Smooth muscle cell (in vitro differentiated cells): ENCODE results near the gene ZBTB34. TPM values are rescaled to one million over a fixed set of nuclear protein-coding genes. Genes with fewer than 3 reads are reported as not detected.

Experiments
- DNase-seq: peaks from one replicate; lab custom pipeline; 2025; ENCODE audit not compliant: unreplicated experiment; lab: John Stamatoyannopoulos, UW
- H2AFZ ChIP-seq: fragments of 200-600 bp; sonication (generic); 2 replicates; pipeline ENCODE4 v1.6.0; 2016; ENCODE audit warnings: antibody characterized with exemption, low read depth, mild to moderate bottlenecking
- H3F3A ChIP-seq: fragments of 200-600 bp; sonication (generic); 2 replicates; pipeline ENCODE4 v1.6.0; 2017; ENCODE audit warnings: antibody characterized with exemption, low read depth
- H3K27ac ChIP-seq: fragments of 200-600 bp; sonication (generic); 2 replicates; pipeline ENCODE4 v1.5.1; 2016; ENCODE audit warnings: low read depth, mild to moderate bottlenecking
- H3K27me3 ChIP-seq: fragments of 200-600 bp; sonication (generic); 2 replicates; pipeline ENCODE4 v1.6.1; 2016; ENCODE audit warnings: low read depth, mild to moderate bottlenecking
- H3K36me3 ChIP-seq: fragments of 200-600 bp; sonication (generic); 2 replicates; pipeline ENCODE4 v1.5.1; 2016; ENCODE audit warnings: low read depth
- H3K4me1 ChIP-seq: fragments of 200-600 bp; sonication (generic); 2 replicates; pipeline ENCODE4 v1.5.1; 2016; ENCODE audit warnings: low read depth
- H3K4me2 ChIP-seq: fragments of 200-600 bp; sonication (generic); 2 replicates; pipeline ENCODE4 v1.6.0; 2016; ENCODE audit warnings: mild to moderate bottlenecking
- H3K4me3 ChIP-seq: fragments of 200-600 bp; sonication (generic); 2 replicates; pipeline ENCODE4 v1.5.1; 2016; ENCODE audit warnings: mild to moderate bottlenecking
- H3K79me2 ChIP-seq: fragments of 200-600 bp; sonication (generic); 2 replicates; pipeline ENCODE4 v1.6.0; 2016; ENCODE audit warnings: low read depth, mild to moderate bottlenecking
- H3K9ac ChIP-seq: fragments of 200-600 bp; sonication (generic); 2 replicates; pipeline ENCODE4 v1.6.0; 2016; ENCODE audit warnings: low read depth
- H3K9me3 ChIP-seq: fragments of 200-600 bp; sonication (generic); replicated peaks from 2 replicates; pipeline ENCODE4 v1.5.1; 2016; ENCODE audit warnings: low read depth
- H4K20me1 ChIP-seq: fragments of 200-600 bp; sonication (generic); 2 replicates; pipeline ENCODE4 v1.6.0; 2016; ENCODE audit warnings: low read depth
- CTCF ChIP-seq: fragments of 200-600 bp; sonication (generic); IDR thresholded peaks from 2 replicates; pipeline ENCODE4 v1.5.1; 2017; ENCODE audit warnings: borderline replicate concordance, mild to moderate bottlenecking, antibody characterized with exemption; ENCODE audit not compliant: insufficient read depth, poor library complexity, severe bottlenecking
- WGBS: methylation state at CpG from one replicate; pipeline ENCODE4 v1.1.7; 2016; ENCODE audit warnings: low lambda C conversion rate; 5-methylcytosine and 5-hydroxymethylcytosine counted together
- polyA plus RNA-seq: library from polyadenylated mRNA; unstranded; fragments of >200 nt; fragmentation: Nextera tagmentation; extraction: Ambion mirVana; gene quantifications from 2 replicates; pipeline ENCODE4 v1.2.1, GENCODE V29; 2016
- total RNA-seq: library from RNA; depleted of rRNA; stranded (reverse); fragments of >200 nt; gene quantifications from 2 replicates; pipeline ENCODE4 v1.2.3, GENCODE V29; 2014

The ZBTB34 gene
- total and polyA plus RNA-seq, 2 experiments from 2014 or later, result 6.3 to 17.8 TPM

- Histone ChIP-seq H3K27ac (no peak overlapping the region), H3K4me1 (peaks cover 8% of the 10 kb centered on the region), H3K79me2 (peaks cover 31% of the 10 kb centered on the region), H2AFZ (no peak overlapping the region), H3K4me2 (no peak overlapping the region), H3K9ac (no peak overlapping the region), H3K36me3 (peaks cover 11% of the 10 kb centered on the region), H3K27me3 (no peaks in the 10 kb centered on the region), H3F3A (no peaks in the 10 kb centered on the region), H4K20me1 (peaks cover 80% of the 10 kb centered on the region), H3K9me3 (no peaks in the 10 kb centered on the region), H3K4me3 (no peak overlapping the region)
- DNase-seq, result no peak
- 90% methylated on average over 11 of the region's 11 CpGs for WGBS
- no peak for TF ChIP-seq CTCF
Observed at GRCh38 chr9:126882746-126883145, 22.3 kb downstream of the ZBTB34 start.

GRCh38 chr9:126883636-126884035, 23.2 kb downstream of the ZBTB34 start:
- TF ChIP-seq CTCF, result no peak
- Histone ChIP-seq H3K36me3 (peaks cover 11% of the 10 kb centered on the region), H3K9ac (no peak overlapping the region), H3K9me3 (no peaks in the 10 kb centered on the region), H3K4me1 (peaks cover 8% of the 10 kb centered on the region), H3K4me2 (no peak overlapping the region), H3K27ac (no peak overlapping the region), H4K20me1 (peaks cover 72% of the 10 kb centered on the region), H3K4me3 (no peak overlapping the region), H3K27me3 (no peaks in the 10 kb centered on the region), H2AFZ (no peak overlapping the region), H3K79me2 (peaks cover 23% of the 10 kb centered on the region), H3F3A (no peaks in the 10 kb centered on the region)
- DNase-seq, result no peak
- 85% methylated on average over 15 of the region's 15 CpGs for WGBS

DNA sequence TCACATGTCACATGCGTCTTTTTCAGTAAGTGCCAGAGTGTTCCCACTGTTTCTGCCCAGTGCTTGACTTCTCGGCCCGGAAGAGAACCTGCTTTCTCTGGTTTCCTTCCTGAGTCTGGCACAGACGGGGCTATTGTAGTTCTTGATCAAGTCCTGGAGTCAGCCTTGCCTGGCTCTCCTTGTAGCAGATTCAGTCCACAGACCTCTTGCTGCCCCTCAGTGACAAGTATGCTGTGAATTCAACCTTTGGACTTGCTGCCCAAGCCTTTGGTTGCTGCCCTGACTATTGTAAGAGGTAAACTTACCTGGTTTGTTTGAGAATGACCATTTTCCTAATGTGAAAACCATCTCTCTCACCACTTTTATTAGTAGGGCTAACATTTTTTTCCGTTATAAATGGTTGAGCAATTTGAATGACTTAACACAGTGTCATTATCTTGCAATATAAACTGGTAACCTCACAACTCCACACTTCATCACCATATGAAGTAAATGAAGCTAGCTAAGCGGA, 24.7 kb downstream of the ZBTB34 start:
- WGBS, result 91% methylated on average over 6 of the region's 6 CpGs
- no peaks in the 10 kb centered on the region for H3F3A ChIP-seq
- H3K9me3 ChIP-seq, result no peaks in the 10 kb centered on the region
- H4K20me1 ChIP-seq, result peaks cover 56% of the 10 kb centered on the region
- H3K27ac ChIP-seq, result no peak overlapping the region
- H2AFZ ChIP-seq, result no peak overlapping the region
- no peaks in the 10 kb centered on the region for H3K27me3 ChIP-seq
- H3K4me1 ChIP-seq, result peaks cover 8% of the 10 kb centered on the region
- TF ChIP-seq CTCF, result no peak
- no peak overlapping the region for H3K4me2 ChIP-seq
- no peak overlapping the region for H3K4me3 ChIP-seq
- H3K9ac ChIP-seq, result no peak overlapping the region
- peaks cover 19% of the 10 kb centered on the region for H3K79me2 ChIP-seq
- DNase-seq, result no peak
- peaks cover 9% of the 10 kb centered on the region for H3K36me3 ChIP-seq
